HepG2 (cell line): ENCODE results near the gene FSCN2. TPM values are rescaled to one million over a fixed set of nuclear protein-coding genes. Genes with fewer than 3 reads are reported as not detected.

ENCODE experiments used
- ASH2L ChIP-seq: fragments of 300-600, 200-600 bp; sonication (generic); IDR thresholded peaks from 2 replicates; pipeline ENCODE4 v1.7.0; 2017; ENCODE audit warnings: low read depth, mild to moderate bottlenecking, moderate library complexity, mixed read lengths, low read length; ENCODE audit not compliant: insufficient read length
- FOXK1 ChIP-seq: sonication (generic); formaldehyde crosslinking; IDR thresholded peaks from 2 replicates; pipeline ENCODE4 v1.4.0; 2020; ENCODE audit warnings: low read depth, missing genetic modification reagents, borderline replicate concordance
- FOXP1 ChIP-seq, 2 experiments: fragments of 450-650 bp in 1 of 2; IDR thresholded peaks; 2 replicates each; pipeline ENCODE4 v1.6.1; 2017 to 2018; ENCODE audit warnings: antibody characterized with exemption in 1 of 2
- HNRNPLL ChIP-seq: fragments of 200-400 bp; formaldehyde crosslinking; IDR thresholded peaks from 2 replicates; pipeline ENCODE4 v1.6.1; 2017; ENCODE audit warnings: mild to moderate bottlenecking, low read depth, low read length; ENCODE audit not compliant: poor library complexity, severe bottlenecking
- KDM2A ChIP-seq: sonication (generic); formaldehyde crosslinking; IDR thresholded peaks from 2 replicates; pipeline ENCODE4 v1.4.0; 2020; ENCODE audit warnings: low read depth, missing genetic modification reagents, borderline replicate concordance
- KMT2B ChIP-seq: IDR thresholded peaks from 2 replicates; pipeline ENCODE4 v1.6.1; 2016; ENCODE audit warnings: missing genetic modification reagents, missing compliant biosample characterization
- MED1 ChIP-seq: sonication (generic); formaldehyde crosslinking; IDR thresholded peaks from 2 replicates; pipeline ENCODE4 v1.4.0; 2020; ENCODE audit warnings: missing genetic modification reagents
- NONO ChIP-seq, 2 experiments: fragments of 450-650 bp in 1 of 2; sonication (generic) in 1 of 2; formaldehyde crosslinking in 1 of 2; IDR thresholded peaks in 1 of 2; conservative IDR thresholded peaks in 1 of 2; 2 replicates each; pipeline versions ENCODE4 v1.6.1 to v1.8.0; 2017 to 2022; ENCODE audit warnings: mild to moderate bottlenecking in 1 of 2, missing genetic modification reagents in 1 of 2, moderate library complexity in 1 of 2
- NR2F6 ChIP-seq, 2 experiments: IDR thresholded peaks; 2 replicates each; pipeline ENCODE4 v1.6.1; 2016; ENCODE audit warnings: antibody characterized with exemption in 1 of 2, mild to moderate bottlenecking in 1 of 2
- POLR2AphosphoS5 ChIP-seq: IDR thresholded peaks from 2 replicates; pipeline ENCODE4 v1.6.1; 2012; ENCODE audit warnings: low read depth, low read length
- SMC3 ChIP-seq: IDR thresholded peaks from 2 replicates; pipeline ENCODE4 v1.6.1; 2011; ENCODE audit warnings: low read length, improper control_type of control experiment
- SOX6 ChIP-seq, 2 experiments: fragments of 450-650 bp in 1 of 2; sonication (generic) in 1 of 2; formaldehyde crosslinking in 1 of 2; IDR thresholded peaks; 2 replicates each; pipeline versions ENCODE4 v1.4.0 to v1.6.1; 2017 to 2020; ENCODE audit warnings: antibody characterized with exemption in 1 of 2, mild to moderate bottlenecking in 1 of 2, missing genetic modification reagents in 1 of 2
- SPEN ChIP-seq: sonication (generic); formaldehyde crosslinking; IDR thresholded peaks from 2 replicates; pipeline ENCODE4 v1.5.1; 2020; ENCODE audit warnings: low read depth, mild to moderate bottlenecking, missing genetic modification reagents
- ZBTB8A ChIP-seq: sonication (generic); formaldehyde crosslinking; IDR thresholded peaks from 2 replicates; pipeline ENCODE4 v1.4.0; 2020; ENCODE audit warnings: mild to moderate bottlenecking, low read depth, missing genetic modification reagents, borderline replicate concordance
- ZNF337 ChIP-seq: sonication (generic); formaldehyde crosslinking; IDR thresholded peaks from 2 replicates; pipeline ENCODE4 v1.5.1; 2020; ENCODE audit warnings: missing genetic modification reagents, low read depth, mild to moderate bottlenecking, borderline replicate concordance
- ZNF441 ChIP-seq: sonication (generic); formaldehyde crosslinking; IDR thresholded peaks from 2 replicates; pipeline ENCODE4 v1.7.0; 2021; ENCODE audit warnings: missing genetic modification reagents, borderline replicate concordance
- ZNF460 ChIP-seq: sonication (generic); formaldehyde crosslinking; IDR thresholded peaks from 2 replicates; pipeline ENCODE4 v1.5.1; 2020; ENCODE audit warnings: missing genetic modification reagents, mild to moderate bottlenecking, borderline replicate concordance
- polyA plus RNA-seq, 8 experiments: library from polyadenylated mRNA; depleted of rRNA in 3 of 8; stranded (reverse) in 7 of 8; unstranded in 1 of 8; fragments of >200 nt; fragmentation: Illumina TruSeq in 4 of 8; extraction: Trizol in 4 of 8; gene quantifications; 2 replicates each; pipeline versions ENCODE4 v1.2.1 to v1.2.3, GENCODE V29; 2011 to 2016; ENCODE audit warnings: low read depth in 4 of 8, missing spikeins in 1 of 8, mixed read lengths in 1 of 8; ENCODE audit not compliant: insufficient read depth in 1 of 8
- total RNA-seq, 5 experiments: library from RNA; depleted of rRNA; stranded (reverse); fragments of >200 nt; fragmentation: Illumina TruSeq; extraction: Trizol; gene quantifications; 2 replicates each; pipeline ENCODE4 v1.2.3, GENCODE V29; 2016; ENCODE audit warnings: low read depth in 1 of 5
- TF ChIP-seq, protein P1 (sequence below): sonication (generic); formaldehyde crosslinking; IDR thresholded peaks from 2 replicates; pipeline ENCODE4 v1.5.0; 2020; ENCODE audit warnings: mild to moderate bottlenecking, missing genetic modification reagents, borderline replicate concordance
- TF ChIP-seq, protein P2 (sequence below): sonication (generic); formaldehyde crosslinking; IDR thresholded peaks from 2 replicates; pipeline ENCODE4 v1.9.0; 2022; ENCODE audit warnings: missing genetic modification reagents, mild to moderate bottlenecking, borderline replicate concordance
- TF ChIP-seq, protein P3 (sequence below): sonication (generic); formaldehyde crosslinking; IDR thresholded peaks from 2 replicates; pipeline ENCODE4 v1.8.0; 2022; ENCODE audit warnings: mild to moderate bottlenecking, missing genetic modification reagents
- TF ChIP-seq, protein P4 (sequence below): sonication (generic); formaldehyde crosslinking; IDR thresholded peaks from 2 replicates; pipeline ENCODE4 v1.4.0; 2020; ENCODE audit warnings: missing genetic modification reagents

FSCN2 gene
- total and polyA plus RNA-seq, 2 of the 13 experiments (the other 11 are each of a cell fraction or from before 2014, with no cell fraction given): 0.09 TPM; not detected in 1

DNA sequence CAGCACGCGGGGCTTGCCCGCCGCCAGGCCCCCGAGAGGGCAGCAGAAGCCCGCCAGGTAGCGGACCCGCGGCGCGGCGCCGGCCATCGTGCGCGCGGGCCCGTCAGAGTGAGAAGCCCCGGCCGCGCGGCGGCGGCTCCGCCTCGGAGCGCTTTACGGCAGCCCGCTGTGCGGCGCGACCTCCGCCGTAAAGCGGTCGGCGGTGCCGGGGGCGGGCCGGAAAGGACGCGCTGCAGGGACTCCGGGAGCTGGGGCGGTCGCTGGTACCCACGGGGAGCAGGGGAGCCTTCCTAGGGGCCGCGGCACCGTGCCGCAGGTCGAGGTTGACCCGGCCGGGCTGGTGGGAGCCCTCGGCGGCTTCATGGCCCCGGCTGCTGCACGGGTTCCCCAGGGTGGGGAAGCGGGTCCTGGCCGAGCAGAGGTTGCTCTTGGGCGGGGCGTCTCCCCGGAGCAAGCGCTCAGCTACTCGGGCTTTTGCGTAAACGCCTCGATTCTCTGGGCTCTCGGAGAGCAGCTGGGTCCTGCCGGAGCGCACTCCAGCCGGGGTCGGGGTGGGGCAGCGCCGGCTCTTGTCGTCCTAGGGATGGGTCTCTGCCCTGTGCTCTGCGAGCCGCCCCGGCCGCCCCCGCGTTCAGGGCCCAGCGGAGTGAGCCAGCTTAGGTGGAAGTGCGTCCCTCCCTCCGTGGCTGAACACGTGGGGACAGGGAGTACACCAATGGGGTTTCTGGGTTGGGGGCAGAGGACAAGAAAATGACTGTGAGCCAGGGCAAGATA lies 24.3 kb downstream of the FSCN2 start, which contains the start of gene FAAP100 (continued):
- TF ChIP-seq ASH2L (peak; percentile 91), MED1 (CRISPR knock-in tag) (peak; percentile 69; the same call in 1 of the 2 replicates), NONO (IDR thresholded peaks at IDR 0.05) (no peak), NONO (CRISPR knock-in tag; conservative IDR thresholded peaks at IDR 0.05) (peak; percentile 86), SPEN (peak; percentile 97), NR2F6 (IDR thresholded peaks at IDR 0.05) (no peak), NR2F6 (CRISPR knock-in tag; IDR thresholded peaks at IDR 0.05) (no peak; the same call in 1 of the 2 replicates), POLR2AphosphoS5 (peak; percentile 82), SMC3 (no peak), ZBTB8A (no peak), FOXK1 (peak; percentile 42; the same call in 1 of the 2 replicates), ZNF460 (CRISPR knock-in tag) (no peak), ZNF441 (CRISPR knock-in tag) (peak; percentile 85), HNRNPLL (peak; percentile 99), KMT2B (peak; percentile 16; the same call in 1 of the 2 replicates), ZNF337 (CRISPR knock-in tag) (no peak), SOX6 (IDR thresholded peaks at IDR 0.05) (no peak), SOX6 (CRISPR knock-in tag; IDR thresholded peaks at IDR 0.05) (peak; percentile 63), KDM2A (CRISPR knock-in tag) (peak; percentile 87), FOXP1 (IDR thresholded peaks at IDR 0.05) (no peak), FOXP1 (CRISPR knock-in tag; IDR thresholded peaks at IDR 0.05) (no peak)
- TF ChIP-seq, protein P1, sequence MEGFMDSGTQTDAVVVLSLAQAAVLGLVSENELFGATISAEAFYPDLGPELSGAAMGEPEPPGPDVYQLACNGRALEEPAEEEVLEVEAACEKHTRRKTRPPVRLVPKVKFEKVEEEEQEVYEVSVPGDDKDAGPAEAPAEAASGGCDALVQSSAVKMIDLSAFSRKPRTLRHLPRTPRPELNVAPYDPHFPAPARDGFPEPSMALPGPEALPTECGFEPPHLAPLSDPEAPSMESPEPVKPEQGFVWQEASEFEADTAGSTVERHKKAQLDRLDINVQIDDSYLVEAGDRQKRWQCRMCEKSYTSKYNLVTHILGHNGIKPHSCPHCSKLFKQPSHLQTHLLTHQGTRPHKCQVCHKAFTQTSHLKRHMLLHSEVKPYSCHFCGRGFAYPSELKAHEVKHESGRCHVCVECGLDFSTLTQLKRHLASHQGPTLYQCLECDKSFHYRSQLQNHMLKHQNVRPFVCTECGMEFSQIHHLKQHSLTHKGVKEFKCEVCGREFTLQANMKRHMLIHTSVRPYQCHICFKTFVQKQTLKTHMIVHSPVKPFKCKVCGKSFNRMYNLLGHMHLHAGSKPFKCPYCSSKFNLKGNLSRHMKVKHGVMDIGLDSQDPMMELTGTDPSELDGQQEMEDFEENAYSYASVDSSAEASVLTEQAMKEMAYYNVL (CRISPR knock-in tag): no peak
- TF ChIP-seq, protein P2, sequence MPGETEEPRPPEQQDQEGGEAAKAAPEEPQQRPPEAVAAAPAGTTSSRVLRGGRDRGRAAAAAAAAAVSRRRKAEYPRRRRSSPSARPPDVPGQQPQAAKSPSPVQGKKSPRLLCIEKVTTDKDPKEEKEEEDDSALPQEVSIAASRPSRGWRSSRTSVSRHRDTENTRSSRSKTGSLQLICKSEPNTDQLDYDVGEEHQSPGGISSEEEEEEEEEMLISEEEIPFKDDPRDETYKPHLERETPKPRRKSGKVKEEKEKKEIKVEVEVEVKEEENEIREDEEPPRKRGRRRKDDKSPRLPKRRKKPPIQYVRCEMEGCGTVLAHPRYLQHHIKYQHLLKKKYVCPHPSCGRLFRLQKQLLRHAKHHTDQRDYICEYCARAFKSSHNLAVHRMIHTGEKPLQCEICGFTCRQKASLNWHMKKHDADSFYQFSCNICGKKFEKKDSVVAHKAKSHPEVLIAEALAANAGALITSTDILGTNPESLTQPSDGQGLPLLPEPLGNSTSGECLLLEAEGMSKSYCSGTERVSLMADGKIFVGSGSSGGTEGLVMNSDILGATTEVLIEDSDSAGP (CRISPR knock-in tag): peak; percentile 21; the same call in 1 of the 2 replicates
- TF ChIP-seq, protein P3, sequence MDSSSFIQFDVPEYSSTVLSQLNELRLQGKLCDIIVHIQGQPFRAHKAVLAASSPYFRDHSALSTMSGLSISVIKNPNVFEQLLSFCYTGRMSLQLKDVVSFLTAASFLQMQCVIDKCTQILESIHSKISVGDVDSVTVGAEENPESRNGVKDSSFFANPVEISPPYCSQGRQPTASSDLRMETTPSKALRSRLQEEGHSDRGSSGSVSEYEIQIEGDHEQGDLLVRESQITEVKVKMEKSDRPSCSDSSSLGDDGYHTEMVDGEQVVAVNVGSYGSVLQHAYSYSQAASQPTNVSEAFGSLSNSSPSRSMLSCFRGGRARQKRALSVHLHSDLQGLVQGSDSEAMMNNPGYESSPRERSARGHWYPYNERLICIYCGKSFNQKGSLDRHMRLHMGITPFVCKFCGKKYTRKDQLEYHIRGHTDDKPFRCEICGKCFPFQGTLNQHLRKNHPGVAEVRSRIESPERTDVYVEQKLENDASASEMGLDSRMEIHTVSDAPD (CRISPR knock-in tag): no peak; the same call in 1 of the 2 replicates
- TF ChIP-seq, protein P4, sequence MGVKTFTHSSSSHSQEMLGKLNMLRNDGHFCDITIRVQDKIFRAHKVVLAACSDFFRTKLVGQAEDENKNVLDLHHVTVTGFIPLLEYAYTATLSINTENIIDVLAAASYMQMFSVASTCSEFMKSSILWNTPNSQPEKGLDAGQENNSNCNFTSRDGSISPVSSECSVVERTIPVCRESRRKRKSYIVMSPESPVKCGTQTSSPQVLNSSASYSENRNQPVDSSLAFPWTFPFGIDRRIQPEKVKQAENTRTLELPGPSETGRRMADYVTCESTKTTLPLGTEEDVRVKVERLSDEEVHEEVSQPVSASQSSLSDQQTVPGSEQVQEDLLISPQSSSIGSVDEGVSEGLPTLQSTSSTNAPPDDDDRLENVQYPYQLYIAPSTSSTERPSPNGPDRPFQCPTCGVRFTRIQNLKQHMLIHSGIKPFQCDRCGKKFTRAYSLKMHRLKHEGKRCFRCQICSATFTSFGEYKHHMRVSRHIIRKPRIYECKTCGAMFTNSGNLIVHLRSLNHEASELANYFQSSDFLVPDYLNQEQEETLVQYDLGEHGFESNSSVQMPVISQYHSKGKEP (CRISPR knock-in tag): peak; percentile 60; the same call in 1 of the 2 replicates
